Stimulated activated CD8-positive, alpha-beta memory T cell treated with anti-CD3 and anti-CD28 coated beads, Interleukin-15, amount 100 ng/mL, for 4 hours (primary cell): ENCODE measurements around the gene STRIP1.

Source experiments
- DNase-seq, 2 donors: peaks; one replicate each; pipeline ENCODE4 v3.0.0-alpha.2; 2020; ENCODE audit warnings: low read depth in 2 of 2

STRIP1 gene

DNA sequence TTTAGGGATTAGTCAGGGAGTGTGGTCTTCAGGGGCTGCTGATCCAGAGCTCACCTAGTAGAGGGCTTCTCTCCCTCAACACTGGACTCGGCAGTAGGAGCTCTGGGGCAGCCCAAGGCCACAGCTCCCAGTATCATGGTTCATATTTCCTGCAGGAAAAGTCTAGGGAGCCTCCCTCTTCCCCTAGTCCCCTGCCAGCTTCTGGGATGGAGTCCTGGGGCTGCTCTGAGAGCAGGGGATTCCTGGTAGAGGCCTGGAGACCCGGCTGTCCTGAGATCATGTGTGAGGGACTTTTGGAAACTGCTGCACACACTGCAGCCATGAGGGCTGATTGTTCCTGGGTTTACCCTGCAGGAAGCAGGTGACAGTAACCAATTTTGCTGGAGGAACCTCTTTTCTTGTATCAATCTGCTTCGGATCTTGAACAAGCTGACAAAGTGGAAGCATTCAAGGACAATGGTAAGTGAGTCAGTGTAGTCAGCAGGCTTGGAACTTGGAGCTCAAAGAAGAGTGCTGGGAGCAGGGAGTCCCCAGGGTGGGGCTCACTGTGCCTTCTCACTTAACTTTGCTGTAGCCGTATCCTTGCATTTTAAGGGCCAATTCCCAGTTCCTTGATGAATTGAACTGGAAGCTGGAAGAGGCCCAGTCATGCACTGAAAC lies 16.3 kb downstream of the STRIP1 start:
- DNase-seq = no peak

- no peak for DNase-seq
Measured at GRCh38 chr1:110051262-110051648, 16.8 kb downstream of the STRIP1 start.

DNA sequence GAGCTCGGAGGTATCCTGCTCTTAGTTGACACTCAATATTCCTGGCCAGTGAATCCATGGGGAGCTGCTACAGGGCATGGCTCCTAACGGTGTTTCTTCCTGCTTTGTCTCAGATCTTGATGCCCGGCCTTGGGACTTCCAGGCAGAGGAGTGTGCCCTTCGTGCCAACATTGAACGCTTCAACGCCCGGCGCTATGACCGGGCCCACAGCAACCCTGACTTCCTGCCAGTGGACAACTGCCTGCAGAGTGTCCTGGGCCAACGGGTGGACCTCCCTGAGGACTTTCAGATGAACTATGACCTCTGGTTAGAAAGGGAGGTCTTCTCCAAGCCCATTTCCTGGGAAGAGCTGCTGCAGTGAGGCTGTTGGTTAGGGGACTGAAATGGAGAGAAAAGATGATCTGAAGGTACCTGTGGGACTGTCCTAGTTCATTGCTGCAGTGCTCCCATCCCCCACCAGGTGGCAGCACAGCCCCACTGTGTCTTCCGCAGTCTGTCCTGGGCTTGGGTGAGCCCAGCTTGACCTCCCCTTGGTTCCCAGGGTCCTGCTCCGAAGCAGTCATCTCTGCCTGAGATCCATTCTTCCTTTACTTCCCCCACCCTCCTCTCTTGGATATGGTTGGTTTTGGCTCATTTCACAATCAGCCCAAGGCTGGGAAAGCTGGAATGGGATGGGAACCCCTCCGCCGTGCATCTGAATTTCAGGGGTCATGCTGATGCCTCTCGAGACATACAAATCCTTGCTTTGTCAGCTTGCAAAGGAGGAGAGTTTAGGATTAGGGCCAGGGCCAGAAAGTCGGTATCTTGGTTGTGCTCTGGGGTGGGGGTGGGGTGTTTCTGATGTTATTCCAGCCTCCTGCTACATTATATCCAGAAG lies 19.4 kb downstream of the STRIP1 start:
- DNase-seq = peak in 1 of 2 donors; percentile 30

DNA sequence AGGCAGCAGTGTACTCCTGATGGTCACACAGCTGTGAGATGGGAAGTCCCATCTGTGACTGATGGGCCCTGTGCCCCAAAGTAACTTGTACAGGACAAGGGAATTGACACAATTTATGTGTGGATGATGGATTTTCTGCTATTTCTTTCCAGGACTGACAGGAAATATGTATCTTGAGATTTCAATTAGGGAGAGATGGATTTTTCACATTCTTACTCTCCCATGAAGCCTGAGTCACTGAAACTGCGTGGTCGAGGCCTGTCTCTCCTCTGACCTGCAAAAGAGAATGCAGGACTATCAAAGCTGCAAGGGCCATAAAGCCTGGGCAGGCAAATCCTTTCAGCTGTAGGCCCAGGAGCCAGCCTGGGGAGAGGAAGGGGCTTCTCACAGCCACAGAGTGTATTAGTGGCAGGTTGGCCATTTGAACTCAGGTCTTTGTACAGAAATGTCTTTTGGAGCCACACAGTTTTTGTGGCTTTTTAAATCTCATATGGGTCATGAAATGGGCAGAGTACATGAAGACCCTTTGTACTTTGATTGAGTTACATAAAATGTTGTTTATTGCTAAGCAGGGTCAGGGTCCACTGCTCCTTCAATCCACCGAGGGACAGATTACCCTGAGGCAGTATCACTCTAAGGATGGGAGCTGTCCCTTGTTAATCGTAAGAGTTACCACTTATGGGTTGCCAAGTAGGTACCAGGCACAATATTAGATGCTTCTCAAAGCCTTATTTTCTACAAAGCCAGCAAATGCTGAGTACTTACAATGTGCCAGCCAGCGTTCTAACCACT lies 21.3 kb downstream of the STRIP1 start:
- no peak for DNase-seq

DNA sequence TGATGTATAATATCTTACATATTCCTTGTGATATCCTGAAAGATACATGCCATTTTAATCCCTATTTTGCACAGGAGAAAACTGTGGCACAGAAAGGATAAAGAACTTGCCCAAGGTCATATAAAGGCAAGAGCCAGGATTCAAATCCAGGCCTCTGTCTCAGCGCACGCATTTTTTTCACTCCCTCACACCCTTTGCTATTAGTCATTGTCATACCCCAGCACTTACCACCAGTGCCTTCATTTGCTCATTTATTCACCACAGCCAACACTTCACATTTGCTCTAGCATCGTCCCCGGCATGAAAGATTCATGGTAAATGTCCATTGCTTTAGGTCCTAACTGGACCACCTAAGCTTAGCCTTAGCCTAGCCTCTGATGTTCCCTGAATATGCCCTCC lies 21.9 kb downstream of the STRIP1 start:
- DNase-seq = no peak

GRCh38 chr1:110056776-110057175 lies 22.4 kb downstream of the STRIP1 start:
- DNase-seq = no peak

- no peak for DNase-seq
Measured at GRCh38 chr1:110057963-110058518, 23.6 kb downstream of the STRIP1 start.

DNA sequence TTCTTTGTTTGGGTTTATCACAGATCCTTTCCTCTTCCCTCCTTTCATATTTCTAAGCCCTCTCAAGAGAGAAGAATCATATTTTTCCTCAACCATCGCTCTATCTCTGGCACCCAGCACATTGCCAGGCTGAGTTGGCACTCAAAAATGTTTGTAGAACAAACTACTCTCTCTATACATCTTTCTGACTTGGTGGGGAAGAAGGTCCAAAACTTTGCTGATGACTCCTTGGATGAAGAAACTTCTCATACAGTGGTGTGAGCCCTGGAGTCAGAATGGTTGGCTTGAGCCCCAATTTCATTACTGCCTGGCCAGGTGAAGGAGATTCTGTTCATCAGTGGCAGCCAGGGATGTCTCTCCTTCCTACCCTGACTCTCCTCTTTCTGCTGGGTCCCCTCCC lies 24.2 kb downstream of the STRIP1 start:
- no peak for DNase-seq

GRCh38 chr1:110059133-110059863 lies 24.9 kb downstream of the STRIP1 start:
- no peak for DNase-seq

DNA sequence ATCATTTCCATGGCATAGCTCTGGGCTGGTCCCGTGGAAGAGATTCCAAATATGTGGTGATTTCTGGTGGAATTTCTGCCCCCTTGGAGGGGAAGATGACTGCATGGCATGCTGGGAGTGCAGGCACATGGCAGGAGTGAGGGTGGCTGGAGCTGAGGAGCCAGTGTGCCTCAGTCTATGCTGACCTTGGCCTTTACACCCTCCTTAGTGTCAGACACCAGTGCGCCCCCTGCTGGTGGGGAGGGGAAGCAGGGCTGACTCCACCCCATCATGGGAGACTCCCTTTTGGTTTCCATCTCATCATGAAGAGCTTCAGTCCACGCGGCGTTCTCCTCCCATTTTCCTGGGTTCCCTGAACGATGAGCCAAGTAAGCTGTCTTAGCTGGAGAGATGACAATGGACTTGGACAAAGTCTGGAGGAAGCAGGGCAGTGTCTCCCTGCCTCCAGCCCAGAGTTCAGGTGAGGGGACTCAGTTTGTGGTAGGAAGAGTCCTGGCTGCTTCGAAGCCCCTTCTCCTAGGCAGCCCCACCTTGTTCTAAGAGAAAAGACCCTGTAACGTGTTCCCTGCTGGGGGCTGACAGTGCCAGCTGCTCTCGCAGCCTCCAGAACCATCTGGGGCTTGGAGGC lies 25.7 kb downstream of the STRIP1 start:
- DNase-seq = peak; percentile 28 to 37

DNA sequence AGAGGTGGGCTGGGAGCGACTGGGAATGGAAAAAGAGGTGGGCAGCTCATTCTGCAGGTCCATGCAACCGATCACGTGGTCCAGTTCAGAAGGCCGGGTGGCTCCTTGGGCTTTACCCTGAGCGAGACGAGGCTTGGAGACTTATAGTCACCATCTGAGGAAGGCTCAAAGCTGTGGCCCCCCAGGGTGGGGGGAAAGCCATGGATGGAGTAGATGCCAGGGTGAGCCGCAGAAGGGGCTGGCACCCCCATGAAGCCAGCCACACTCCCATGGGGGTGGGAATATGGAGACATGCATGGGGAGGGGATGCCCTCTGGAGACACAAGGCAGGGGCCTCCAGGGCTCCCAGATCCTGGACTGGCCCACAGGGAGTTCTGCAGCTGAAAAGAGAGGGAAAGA lies 26.2 kb downstream of the STRIP1 start:
- DNase-seq = no peak

DNA sequence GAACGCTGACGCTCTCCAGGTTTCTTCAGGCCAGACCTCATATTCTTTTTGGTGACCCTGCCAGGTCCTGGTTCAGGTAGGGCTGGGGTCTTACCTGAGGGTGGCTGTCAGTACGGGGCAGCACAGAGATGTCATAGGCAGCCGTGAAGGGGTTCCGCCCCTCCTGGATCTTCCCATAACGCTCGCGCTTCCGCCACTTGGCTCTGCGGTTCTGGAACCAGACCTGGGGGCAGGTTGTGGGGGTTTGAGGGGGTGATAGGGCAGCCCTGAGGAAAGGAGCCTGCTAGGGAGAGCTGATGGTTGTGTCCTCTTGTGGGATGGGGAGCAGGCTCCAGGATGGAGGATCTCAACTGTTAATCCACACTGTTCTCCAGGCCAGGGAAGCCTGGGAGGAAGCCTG lies 26.9 kb downstream of the STRIP1 start:
- no peak for DNase-seq

GRCh38 chr1:110062612-110063011 lies 28.2 kb downstream of the STRIP1 start:
- DNase-seq = no peak

- DNase-seq = no peak
Measured at GRCh38 chr1:110063781-110064180, 29.4 kb downstream of the STRIP1 start.

GRCh38 chr1:110064576-110065337 lies 30.3 kb downstream of the STRIP1 start:
- no peak for DNase-seq

DNA sequence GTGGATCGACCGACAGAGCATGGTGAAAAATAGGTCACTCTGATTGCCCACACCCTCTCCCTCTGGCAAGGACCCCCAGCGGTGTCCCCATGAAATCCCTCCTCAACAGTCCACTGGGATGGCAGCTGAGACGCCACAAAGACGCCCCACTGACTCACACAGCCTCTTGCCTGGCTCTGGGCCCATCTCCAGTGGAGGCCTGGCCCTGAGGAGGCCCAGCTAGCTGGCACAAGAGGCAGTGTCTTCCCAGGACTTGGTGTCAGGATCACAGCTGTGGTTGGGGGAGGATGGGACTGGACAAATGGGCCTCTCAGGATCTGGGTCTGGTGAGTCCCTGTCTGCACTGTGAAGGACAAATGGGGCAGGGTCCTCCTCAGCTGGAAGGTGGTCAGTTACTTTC lies 31.4 kb downstream of the STRIP1 start:
- DNase-seq = no peak

GRCh38 chr1:110067479-110067892 lies 33.1 kb downstream of the STRIP1 start:
- DNase-seq = no peak

DNA sequence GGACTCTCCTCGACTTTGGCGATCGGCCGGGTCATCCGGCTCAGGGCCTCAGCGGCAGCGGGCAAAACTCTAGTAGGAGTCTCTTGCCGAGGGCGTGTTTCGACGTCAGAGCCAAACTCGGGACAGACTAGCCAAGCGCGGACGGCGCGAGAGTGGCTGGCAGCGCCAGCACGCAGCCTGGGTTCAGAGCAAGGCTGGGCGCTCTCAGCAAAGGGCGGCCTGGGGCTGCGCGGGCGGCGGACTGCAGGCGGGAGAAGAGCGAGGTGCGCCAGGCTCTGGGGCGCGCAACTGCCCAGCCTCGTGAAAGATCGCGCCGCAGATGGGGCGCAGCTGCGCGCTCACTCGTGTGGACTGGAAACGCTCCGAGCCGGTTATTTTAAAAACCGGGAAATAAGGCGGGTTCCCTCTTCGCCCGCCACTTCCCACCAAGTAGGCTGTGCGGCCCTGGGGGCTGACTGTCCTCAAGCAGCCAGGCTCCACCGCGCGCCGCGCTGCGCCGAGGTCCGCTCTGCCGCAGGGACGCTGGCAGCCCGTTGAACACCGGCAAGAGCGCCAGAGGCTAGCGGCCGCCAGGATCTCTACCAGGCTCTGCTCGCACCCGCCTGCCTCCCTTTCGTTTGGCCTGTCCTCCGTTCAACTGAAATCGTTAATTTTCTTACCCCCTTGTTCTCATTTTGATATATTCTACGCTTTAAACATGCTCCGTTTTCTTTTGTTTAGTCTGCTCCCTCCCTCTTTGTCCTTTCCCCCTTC lies 33.6 kb downstream of the STRIP1 start:
- DNase-seq = no peak

DNA sequence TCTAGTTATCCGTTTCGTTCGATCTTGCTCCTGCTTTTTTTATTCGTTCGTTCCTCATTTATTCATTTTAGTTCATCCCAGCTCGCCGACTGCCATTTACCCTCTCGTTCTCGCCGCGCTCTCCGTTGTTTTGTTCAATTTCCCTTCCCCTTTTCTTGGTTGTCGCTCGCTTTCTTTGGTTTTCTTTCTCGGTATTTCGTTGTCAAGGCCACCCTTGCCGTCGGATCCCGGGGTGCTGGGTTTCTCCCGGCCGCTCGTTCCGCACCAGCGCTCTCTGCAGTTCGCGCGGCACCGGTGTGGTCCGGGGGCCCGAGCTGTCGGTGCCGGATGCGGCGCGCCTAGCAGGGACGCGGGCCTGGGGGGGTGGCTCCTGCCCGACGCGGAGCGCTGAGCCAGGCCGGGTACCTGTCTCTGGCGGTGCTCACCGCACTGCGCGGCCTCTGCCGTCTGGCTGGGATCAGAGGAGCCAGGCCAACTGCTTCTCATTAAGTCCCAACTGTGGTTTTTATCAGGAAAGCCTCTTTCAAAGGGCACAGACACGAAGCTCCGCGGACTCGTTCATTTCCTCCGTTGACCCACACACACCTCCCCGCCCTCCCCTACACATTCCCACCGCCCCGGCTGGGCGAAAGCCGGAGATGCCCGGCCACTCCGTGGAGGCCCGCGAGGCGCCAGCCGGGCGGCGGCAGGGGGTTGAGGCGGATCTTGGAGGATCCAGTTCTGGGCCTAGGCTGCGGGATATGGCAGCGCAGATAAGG lies 34.4 kb downstream of the STRIP1 start:
- DNase-seq = no peak
